ENCODE results near the gene GGA3.
"Not testable (repeated sequence)": the region's sequence is repeated elsewhere in the genome, so short reads cannot be mapped to it uniquely, and the experiment has no call there.

Gene GGA3

GRCh38 chr17:75272848-75273184, 11.4 kb upstream of the GGA3 start:
- no peak for DNase-seq (ENCODE audit: low spot score)

GRCh38 chr17:75271955-75272847, 10.8 kb upstream of the GGA3 start:
- DNase-seq (ENCODE audit: low spot score), result no peak

- DNase-seq (ENCODE audit: low spot score), result peak; percentile 88
Measured at GRCh38 chr17:75271233-75271954, 10.0 kb upstream of the GGA3 start.

GRCh38 chr17:75270966-75271232, 9.5 kb upstream of the GGA3 start, which contains the start of gene MIF4GD:
MIF4GD (minus strand) TSS chr17:75271231; CDS start chr17:75270195, 1,036 bp downstream.
- no peak for DNase-seq (ENCODE audit: low spot score)

- peak; percentile 70 for DNase-seq (ENCODE audit: low spot score)
Measured at GRCh38 chr17:75270218-75270965, 9.0 kb upstream of the GGA3 start.

GRCh38 chr17:75269844-75270217, 8.4 kb upstream of the GGA3 start:
- DNase-seq (ENCODE audit: low spot score), result no peak

- DNase-seq (ENCODE audit: low spot score), result no peak
Measured at GRCh38 chr17:75267411-75268232, 6.2 kb upstream of the GGA3 start.

- no peak for DNase-seq (ENCODE audit: low spot score)
Measured at GRCh38 chr17:75267153-75267410, 5.7 kb upstream of the GGA3 start.

GRCh38 chr17:75266316-75267152, 5.1 kb upstream of the GGA3 start:
- DNase-seq (ENCODE audit: low spot score), result no peak

GRCh38 chr17:75265614-75266315, 4.4 kb upstream of the GGA3 start:
- no peak for DNase-seq (ENCODE audit: low spot score)

GRCh38 chr17:75263055-75263454, 1.6 kb upstream of the GGA3 start:
- DNase-seq (ENCODE audit: low spot score), result no peak

GRCh38 chr17:75262112-75262606, 753 bp upstream of the GGA3 start:
- no peak for DNase-seq (ENCODE audit: low spot score)

- DNase-seq (ENCODE audit: low spot score), result no peak
Measured at GRCh38 chr17:75260641-75261335, 618 bp downstream of the GGA3 start.

GRCh38 chr17:75257228-75257627, 4.2 kb downstream of the GGA3 start:
- DNase-seq (ENCODE audit: low spot score), result not testable (repeated sequence)

GRCh38 chr17:75255954-75256698, 5.3 kb downstream of the GGA3 start:
- not testable (repeated sequence) for DNase-seq (ENCODE audit: low spot score)

GRCh38 chr17:75252039-75252816, 9.2 kb downstream of the GGA3 start:
- DNase-seq (ENCODE audit: low spot score), result no peak

GRCh38 chr17:75250009-75250471, 11.4 kb downstream of the GGA3 start:
- no peak for DNase-seq (ENCODE audit: low spot score)

- DNase-seq (ENCODE audit: low spot score), result no peak
Measured at GRCh38 chr17:75249564-75249963, 11.8 kb downstream of the GGA3 start.
